Activated T-cell treated with anti-CD3 and anti-CD28 coated beads, Interleukin-2, amount 50 U/mL, for 72 hours (primary cell): Measurements from ENCODE around the gene DRC3. TPM values are rescaled to one million over a fixed set of nuclear protein-coding genes. Genes with fewer than 3 reads are reported as not detected.
"Not testable (repeated sequence)": the region's sequence is repeated elsewhere in the genome, so short reads cannot be mapped to it uniquely, and the experiment has no call there.

Experiments
- ATAC-seq, 2 donors: fragments of 150-1000 bp; cut with Tn5 transposase; replicated peaks in 1 of 2; 2 replicates each; pipeline ENCODE4 v1.10.0; 2021; ENCODE audit warnings: moderate library complexity in 2 of 2, mild to moderate bottlenecking in 1 of 2
- DNase-seq, 2 donors: peaks; one replicate each; pipeline ENCODE4 v3.0.0; 2021 to 2022; ENCODE audit warnings: mixed read lengths in 1 of 2
- H3K27ac Mint-ChIP-seq: one replicate; pipeline ENCODE4 v1.8.0; 2022; ENCODE audit warnings: mild to moderate bottlenecking, moderate library complexity, mixed read lengths
- H3K27me3 Mint-ChIP-seq: one replicate; pipeline ENCODE4 v1.8.0; 2022; ENCODE audit warnings: low read depth, mixed read lengths
- H3K36me3 Mint-ChIP-seq, 2 donors: one replicate each; pipeline ENCODE4 v1.8.0; 2022; ENCODE audit warnings: mixed read lengths in 2 of 2, mild to moderate bottlenecking in 1 of 2; ENCODE audit not compliant: insufficient read depth in 2 of 2
- H3K4me1 Mint-ChIP-seq: one replicate; pipeline ENCODE4 v1.8.0; 2022; ENCODE audit warnings: low read depth, mixed read lengths
- H3K4me3 Mint-ChIP-seq, 2 donors: one replicate each; pipeline ENCODE4 v1.8.0; 2022; ENCODE audit warnings: mild to moderate bottlenecking in 2 of 2, mixed read lengths in 2 of 2, moderate library complexity in 2 of 2
- H3K9me3 Mint-ChIP-seq, 2 donors: one replicate each; pipeline ENCODE4 v1.8.0; 2022; ENCODE audit warnings: mixed read lengths in 2 of 2
- total RNA-seq, 2 donors: library from RNA; stranded (reverse); gene quantifications; one replicate each; pipeline ENCODE4 v1.2.3, GENCODE V29; 2022

Gene DRC3
- total RNA-seq, 2 donors from 2014 or later: 0.39 to 0.43 TPM

DNA sequence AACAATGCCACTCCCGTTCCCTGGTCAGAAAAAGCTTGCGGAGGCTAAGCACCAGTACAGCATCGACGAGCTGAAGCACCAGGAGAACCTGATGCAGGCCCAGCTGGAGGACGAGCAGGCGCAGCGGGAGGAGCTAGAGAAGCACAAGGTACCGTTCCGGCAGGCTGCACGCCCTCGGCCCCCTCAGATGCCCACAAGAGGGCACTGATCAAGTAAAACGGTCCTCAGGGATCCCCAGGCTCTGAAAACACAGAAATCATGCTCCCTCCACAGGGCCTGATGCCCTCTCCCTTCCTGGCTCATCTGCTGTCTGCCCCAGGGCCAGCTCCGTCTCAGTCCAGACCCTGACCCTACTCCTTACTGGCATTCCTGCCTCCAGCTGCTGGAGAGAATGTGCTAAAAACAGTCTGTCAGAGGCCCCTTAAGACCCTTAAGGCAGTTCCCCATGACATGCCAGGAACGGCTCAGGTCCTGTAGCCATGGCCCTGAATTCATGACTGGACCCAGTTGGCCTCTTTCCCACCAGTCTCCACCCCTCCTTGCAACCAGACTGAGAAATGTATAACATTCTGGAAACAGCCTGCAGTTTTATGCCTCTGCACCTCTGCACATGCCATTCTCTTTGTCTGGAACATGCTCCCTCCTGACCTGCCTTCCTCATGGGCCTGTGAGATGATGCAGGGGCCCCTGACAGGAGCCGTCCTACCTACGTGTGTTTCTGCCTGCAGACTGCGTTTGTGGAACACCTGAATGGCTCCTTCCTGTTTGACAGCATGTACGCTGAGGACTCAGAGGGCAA, 21.8 kb downstream of the DRC3 start:
- Mint-ChIP-seq H3K9me3 (no peaks in the 10 kb centered on the region), H3K36me3 (no peaks in the 10 kb centered on the region), H3K4me3 (no peak overlapping the region), H3K27ac (no peak overlapping the region), H3K27me3 (no peaks in the 10 kb centered on the region), H3K4me1 (no peaks in the 10 kb centered on the region)
- DNase-seq (peak; percentile 16 to 17), ATAC-seq (no peak)

DNA sequence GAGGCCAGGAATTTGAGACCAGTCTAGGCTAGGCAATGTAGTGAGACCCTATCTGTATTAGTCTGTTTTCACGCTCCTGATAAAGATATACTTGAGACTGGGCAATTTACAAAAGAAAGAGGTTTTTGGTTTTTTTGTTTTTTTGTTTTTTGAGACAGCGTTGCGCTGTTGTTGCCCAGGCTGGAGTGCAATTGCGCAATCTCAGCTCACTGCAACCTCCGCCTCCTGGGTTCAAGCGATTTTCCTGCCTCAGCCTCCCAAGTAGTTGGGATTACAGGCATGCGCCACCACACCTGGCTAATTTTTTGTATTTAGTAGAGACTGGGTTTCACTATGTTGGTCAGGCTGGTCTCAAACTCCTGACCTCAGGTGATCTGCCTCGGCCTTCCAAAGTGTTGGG, 23.2 kb downstream of the DRC3 start:
- not testable (repeated sequence) for DNase-seq, H3K27me3 Mint-ChIP-seq, H3K9me3 Mint-ChIP-seq, H3K4me3 Mint-ChIP-seq, H3K36me3 Mint-ChIP-seq, H3K4me1 Mint-ChIP-seq, ATAC-seq, H3K27ac Mint-ChIP-seq

DNA sequence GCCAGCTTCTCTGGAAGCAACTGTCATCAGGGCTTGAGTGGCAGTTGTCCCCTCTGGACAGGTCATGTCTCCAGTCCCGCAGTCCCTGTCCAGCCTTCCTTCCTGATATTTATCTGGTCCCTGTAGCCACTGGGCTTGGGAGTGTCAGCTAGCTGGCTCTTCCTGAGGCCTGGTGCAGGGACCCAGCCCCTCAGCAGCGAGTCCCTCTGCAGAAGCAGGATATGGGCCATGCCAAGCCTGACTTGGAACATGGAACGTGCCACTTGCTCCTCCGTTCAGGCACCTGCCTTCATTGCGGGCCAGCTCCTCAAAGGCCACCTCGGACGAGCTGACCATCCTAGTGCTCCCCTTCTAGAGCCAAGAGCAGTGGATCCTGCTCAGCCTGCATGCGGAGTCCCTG, 26.3 kb downstream of the DRC3 start:
- Mint-ChIP-seq H3K36me3 (no peaks in the 10 kb centered on the region), H3K9me3 (no peaks in the 10 kb centered on the region), H3K27ac (no peak overlapping the region), H3K4me1 (no peaks in the 10 kb centered on the region), H3K27me3 (no peaks in the 10 kb centered on the region), H3K4me3 (no peak overlapping the region)
- DNase-seq (no peak), ATAC-seq (no peak)

- Mint-ChIP-seq H3K9me3 (no peaks in the 10 kb centered on the region), H3K4me1 (no peaks in the 10 kb centered on the region), H3K36me3 (no peaks in the 10 kb centered on the region), H3K27ac (no peak overlapping the region), H3K27me3 (no peaks in the 10 kb centered on the region), H3K4me3 (no peak overlapping the region)
- ATAC-seq: no peak
- DNase-seq: no peak
These were observed 26.8 kb downstream of the DRC3 start for GRCh38 chr17:17999364-18000029.

- Mint-ChIP-seq H3K27me3 (no peaks in the 10 kb centered on the region), H3K36me3 (no peaks in the 10 kb centered on the region), H3K9me3 (no peaks in the 10 kb centered on the region), H3K4me1 (no peaks in the 10 kb centered on the region), H3K4me3 (no peak overlapping the region), H3K27ac (no peak overlapping the region)
- DNase-seq (no peak), ATAC-seq (no peak)
These were observed 27.4 kb downstream of the DRC3 start for GRCh38 chr17:18000030-18000408.

GRCh38 chr17:18002171-18002570, 29.5 kb downstream of the DRC3 start:
- DNase-seq (no peak), ATAC-seq (no peak)
- H3K4me1 Mint-ChIP-seq: peaks cover 8% of the 10 kb centered on the region
- H3K9me3 Mint-ChIP-seq: no peaks in the 10 kb centered on the region
- H3K27me3 Mint-ChIP-seq: no peaks in the 10 kb centered on the region
- H3K36me3 Mint-ChIP-seq: no peaks in the 10 kb centered on the region
- no peak overlapping the region for H3K4me3 Mint-ChIP-seq
- no peak overlapping the region for H3K27ac Mint-ChIP-seq

DNA sequence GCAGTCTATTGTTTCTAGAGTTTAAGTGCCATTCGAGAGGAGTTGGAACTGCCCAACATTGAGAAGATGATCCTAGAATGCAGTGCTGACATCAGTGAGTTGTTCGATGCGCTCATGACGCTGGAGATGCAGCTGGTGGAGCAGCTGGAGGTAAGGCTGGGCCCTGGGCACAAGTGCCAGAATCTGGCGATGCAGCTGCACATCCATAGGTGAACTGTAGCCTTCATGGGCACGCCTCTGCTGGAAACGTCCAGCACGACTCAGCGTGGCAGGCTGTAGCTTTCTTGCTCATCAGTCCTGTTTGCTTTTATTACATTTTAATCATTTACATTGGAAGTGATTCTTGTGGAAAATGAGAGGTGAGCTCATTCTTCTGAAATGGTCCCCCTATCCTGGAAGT, 31.7 kb downstream of the DRC3 start:
- Mint-ChIP-seq H3K4me1 (peaks cover 8% of the 10 kb centered on the region), H3K9me3 (no peaks in the 10 kb centered on the region), H3K4me3 (no peak overlapping the region), H3K27me3 (no peaks in the 10 kb centered on the region), H3K27ac (no peak overlapping the region), H3K36me3 (no peaks in the 10 kb centered on the region)
- DNase-seq: no peak
- ATAC-seq: no peak

GRCh38 chr17:18004884-18005305, 32.2 kb downstream of the DRC3 start:
- Mint-ChIP-seq H3K4me1 (peaks cover 8% of the 10 kb centered on the region), H3K4me3 (no peak overlapping the region), H3K9me3 (no peaks in the 10 kb centered on the region), H3K27ac (no peak overlapping the region), H3K36me3 (no peaks in the 10 kb centered on the region), H3K27me3 (no peaks in the 10 kb centered on the region)
- DNase-seq: no peak
- ATAC-seq: no peak

DNA sequence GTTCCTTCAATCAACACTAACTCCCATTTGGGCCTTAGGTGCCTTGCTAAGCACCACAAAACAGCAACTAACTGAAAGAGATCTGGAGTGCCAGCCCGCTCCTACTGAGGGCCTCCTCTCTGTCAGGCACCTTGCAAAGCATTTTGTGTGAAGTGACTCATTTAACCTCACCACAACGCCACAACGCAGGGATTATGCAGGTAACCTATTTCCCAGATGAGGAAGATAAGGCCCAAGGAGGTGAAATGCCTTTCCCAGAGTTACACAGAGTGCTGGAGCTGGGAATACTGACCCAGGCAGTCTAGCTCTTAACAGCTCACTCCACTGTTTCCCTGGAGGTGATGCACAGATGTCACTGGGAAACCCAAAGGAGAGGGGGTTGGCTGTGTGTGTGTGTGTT, 32.8 kb downstream of the DRC3 start:
- H3K36me3 Mint-ChIP-seq: peaks cover 0 to 3% of the 10 kb centered on the region in 2 donors
- no peaks in the 10 kb centered on the region for H3K9me3 Mint-ChIP-seq
- DNase-seq (no peak), ATAC-seq (no peak)
- H3K27ac Mint-ChIP-seq: no peak overlapping the region
- no peak overlapping the region for H3K4me3 Mint-ChIP-seq
- H3K4me1 Mint-ChIP-seq: peaks cover 8% of the 10 kb centered on the region
- no peaks in the 10 kb centered on the region for H3K27me3 Mint-ChIP-seq

DNA sequence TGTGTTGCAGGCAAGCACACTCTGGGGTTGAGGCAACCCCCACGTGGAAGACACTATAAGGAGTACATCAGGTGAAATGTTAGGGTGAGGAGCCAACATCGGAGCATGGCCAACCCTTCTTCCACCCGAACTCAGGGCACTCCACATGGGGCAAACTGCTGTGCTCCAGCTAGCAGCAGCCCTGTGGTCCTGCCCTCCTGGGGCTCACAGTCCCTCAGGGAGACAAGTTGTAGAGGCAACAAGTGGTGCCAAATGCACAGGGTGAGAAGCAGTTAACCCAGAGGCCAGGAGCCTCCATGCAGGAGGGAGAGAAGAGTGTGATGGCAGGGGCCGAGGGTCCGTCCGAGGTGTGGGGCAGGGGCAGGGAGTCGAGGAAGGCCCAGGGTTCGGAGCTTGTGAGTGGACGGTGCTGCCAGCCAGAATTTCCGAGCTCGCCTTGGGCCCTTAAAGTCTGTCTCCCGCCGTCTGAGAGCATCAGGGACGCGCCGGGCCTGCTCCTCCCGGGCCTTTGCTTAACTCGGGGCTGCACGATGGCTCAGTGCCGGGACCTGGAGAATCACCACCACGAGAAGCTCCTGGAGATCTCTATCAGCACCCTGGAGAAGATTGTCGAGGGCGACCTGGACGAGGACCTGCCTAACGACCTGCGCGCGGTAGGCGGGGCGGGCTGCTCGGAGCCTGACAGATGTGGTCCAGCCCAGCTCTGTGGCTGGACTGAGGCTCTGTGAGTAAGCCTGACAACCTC, 34.0 kb downstream of the DRC3 start:
- no peak overlapping the region for H3K27ac Mint-ChIP-seq
- no peak overlapping the region for H3K4me3 Mint-ChIP-seq
- DNase-seq (no peak), ATAC-seq (no peak)
- H3K27me3 Mint-ChIP-seq: no peaks in the 10 kb centered on the region
- no peaks in the 10 kb centered on the region for H3K9me3 Mint-ChIP-seq
- H3K4me1 Mint-ChIP-seq: peaks cover 8% of the 10 kb centered on the region
- peaks cover 0 to 3% of the 10 kb centered on the region in 2 donors for H3K36me3 Mint-ChIP-seq

DNA sequence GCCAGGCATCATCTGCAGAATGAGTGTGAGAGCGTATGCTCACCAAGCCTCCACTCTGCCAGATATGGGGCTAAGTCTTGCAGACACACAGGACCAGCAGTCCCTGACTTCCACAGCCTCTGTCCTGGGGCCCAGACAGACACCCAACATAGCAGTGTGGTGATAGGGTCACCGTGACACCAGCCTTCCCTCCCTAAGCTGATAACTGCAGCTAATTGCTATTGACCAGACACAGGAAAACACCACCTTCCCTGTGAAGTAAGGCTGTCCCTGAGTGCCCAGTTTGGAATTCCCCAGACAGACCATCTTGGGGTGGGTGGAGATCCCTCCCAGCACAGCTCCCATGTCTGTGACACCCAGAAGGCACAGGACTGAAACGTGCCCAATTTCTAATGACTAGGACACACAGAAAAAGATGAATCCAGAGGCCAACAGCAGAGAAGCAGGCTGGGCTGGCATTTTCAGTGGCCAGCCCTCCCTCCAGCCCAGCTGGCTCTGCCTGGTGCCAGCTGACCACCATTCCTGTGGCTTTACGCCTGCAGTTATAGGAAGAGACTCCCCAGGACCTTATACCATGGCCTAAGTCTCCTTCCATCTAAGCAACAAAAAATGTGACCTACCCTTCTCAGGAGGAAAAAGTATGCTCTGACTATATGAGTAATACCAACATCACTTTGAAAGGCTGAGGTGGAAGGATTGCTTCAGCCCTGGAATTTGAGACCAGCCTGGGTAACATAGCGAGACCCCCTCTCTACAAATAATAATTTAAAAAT, 36.0 kb downstream of the DRC3 start:
- Mint-ChIP-seq H3K27ac (no peak overlapping the region), H3K4me3 (no peak overlapping the region), H3K4me1 (peaks cover 8% of the 10 kb centered on the region), H3K9me3 (no peaks in the 10 kb centered on the region), H3K27me3 (no peaks in the 10 kb centered on the region), H3K36me3 (peaks cover 0 to 3% of the 10 kb centered on the region in 2 donors)
- ATAC-seq (no peak), DNase-seq (no peak)

DNA sequence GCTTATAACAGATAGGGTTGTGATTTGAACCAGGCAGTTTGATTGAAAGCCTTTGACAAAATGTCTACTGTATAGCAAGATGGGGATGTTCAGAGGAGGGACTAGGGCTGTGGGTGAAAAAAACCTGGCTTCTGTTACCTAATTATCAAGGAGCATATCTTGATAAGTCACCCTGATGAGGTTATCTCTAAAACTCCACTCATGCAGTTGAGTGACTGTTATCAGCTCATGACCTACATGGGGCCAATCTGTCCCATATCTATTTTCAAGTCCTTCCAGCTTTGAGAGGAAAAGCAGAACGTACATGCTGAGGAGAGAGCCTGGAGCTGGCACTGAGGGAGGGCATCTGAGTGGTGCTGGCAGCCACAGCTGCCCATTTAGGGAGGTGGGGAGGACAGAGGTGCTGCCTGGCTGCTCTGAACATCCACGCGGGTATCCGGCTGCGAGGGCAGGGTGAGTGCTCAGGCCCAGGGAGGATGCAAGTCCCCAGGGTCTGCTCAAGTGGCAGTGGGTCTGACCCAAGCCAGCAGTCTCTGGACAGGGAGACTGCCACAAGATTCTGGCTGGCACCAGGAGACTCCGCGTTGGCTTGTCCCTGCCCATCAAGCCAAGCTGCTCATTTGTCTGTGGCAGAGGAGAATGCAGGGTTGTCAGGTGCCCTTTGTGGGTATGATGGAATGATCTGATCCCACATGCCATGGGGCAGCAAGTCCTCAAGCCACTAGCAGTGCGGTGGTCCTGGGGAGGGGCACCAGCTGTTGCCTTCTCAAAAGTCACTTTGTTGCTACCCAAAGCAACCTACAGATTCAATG, 37.2 kb downstream of the DRC3 start:
- no peak for DNase-seq
- Mint-ChIP-seq H3K9me3 (no peaks in the 10 kb centered on the region), H3K27me3 (no peaks in the 10 kb centered on the region), H3K27ac (peak overlapping the region; percentile 25), H3K4me1 (peaks cover 17% of the 10 kb centered on the region), H3K4me3 (no peak overlapping the region), H3K36me3 (peaks cover 0 to 3% of the 10 kb centered on the region in 2 donors)
- no peak for ATAC-seq
